Lower leg skin (tissue), 4 donors: ENCODE measurements around the gene LRRC10. TPM values are rescaled to one million over a fixed set of nuclear protein-coding genes. Genes with fewer than 3 reads are reported as not detected.

Experiments used
- DNase-seq, 2 donors: peaks; one replicate each; pipeline ENCODE4 v3.0.0-alpha.2; 2019; ENCODE audit warnings: low spot score in 2 of 2
- H3K4me3 ChIP-seq: fragments of 200-600 bp; sonication (generic); 2 replicates; pipeline ENCODE4 v1.5.1; 2017; ENCODE audit warnings: mild to moderate bottlenecking, low read depth; ENCODE audit not compliant: poor library complexity, severe bottlenecking
- CTCF ChIP-seq, 3 donors: fragments of 450-650 bp; IDR thresholded peaks; one replicate each; pipeline ENCODE4 v1.5.1; 2016; ENCODE audit warnings: antibody characterized with exemption in 3 of 3, mild to moderate bottlenecking in 3 of 3, moderate library complexity in 2 of 3
- POLR2A ChIP-seq, 2 donors: fragments of 450-650 bp; IDR thresholded peaks; one replicate each; pipeline ENCODE4 v1.6.1; 2016 to 2017; ENCODE audit warnings: antibody characterized with exemption in 2 of 2, mild to moderate bottlenecking in 1 of 2, moderate library complexity in 1 of 2
- WGBS, 2 donors: methylation state at CpG; one replicate each; pipeline ENCODE4 v1.1.5; 2018; 5-methylcytosine and 5-hydroxymethylcytosine counted together
- intact Hi-C: fragments of 100-400 bp; cut with DNase I; formaldehyde crosslinking; loops from one replicate; pipeline ENCODE4 v1.15.0; 2023; ENCODE audit warnings: low total_unique reads
- total RNA-seq, 4 donors: library from RNA; depleted of rRNA; stranded (reverse); fragments of >200 nt; gene quantifications; one replicate each; pipeline ENCODE4 v1.1.0, GENCODE V29; 2016

Gene LRRC10
- total RNA-seq, 4 donors from 2014 or later, result not detected

DNA sequence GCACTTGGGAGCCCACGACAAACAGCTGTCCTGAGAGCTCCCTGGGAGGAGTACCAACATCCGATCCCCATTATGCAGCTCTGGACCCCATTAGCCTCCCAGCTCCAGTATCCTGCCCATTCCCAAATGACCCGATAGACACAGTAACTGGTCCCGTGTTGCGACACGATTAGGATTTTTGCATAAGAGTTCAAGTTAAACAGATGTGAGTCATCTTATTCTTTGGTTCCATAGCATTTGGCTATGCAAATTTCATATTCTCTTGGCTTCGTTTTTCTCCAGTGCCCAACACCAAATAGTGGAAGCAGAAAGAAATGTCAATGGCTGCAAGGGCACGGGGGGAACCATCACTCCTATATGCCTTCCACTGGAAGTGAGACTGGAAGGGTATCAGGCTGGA is 43.0 kb upstream of the LRRC10 start:
- no peak for TF ChIP-seq POLR2A (IDR thresholded peaks at IDR 0.05)
- TF ChIP-seq CTCF (IDR thresholded peaks at IDR 0.05), result no peak
- H3K4me3 ChIP-seq, result no peak overlapping the region
- DNase-seq, result no peak
- WGBS, 2 donors, result 68 to 78% methylated on average over 8 of the region's 8 CpGs
- intact Hi-C loops, result no loop called here

DNA sequence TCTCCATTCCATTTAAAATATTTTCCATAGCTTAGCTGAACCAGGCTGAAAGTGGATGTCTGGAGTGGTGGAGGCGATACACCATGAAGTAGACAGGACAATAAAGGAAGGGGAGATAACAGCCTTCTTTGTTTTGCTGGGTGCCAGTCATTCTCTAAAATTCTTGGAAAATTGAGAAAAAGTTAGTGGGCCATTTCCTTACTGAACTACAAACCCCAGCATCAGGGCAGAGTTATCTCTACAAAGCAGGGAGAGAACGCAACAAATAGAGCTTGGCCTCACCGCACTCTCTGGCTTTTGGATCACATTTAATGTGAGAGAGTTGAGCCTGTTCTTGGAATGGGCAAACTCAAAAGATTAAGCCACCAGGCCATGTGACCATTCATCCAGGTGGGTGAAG is 41.2 kb upstream of the LRRC10 start:
- intact Hi-C loops, result no loop called here
- DNase-seq, result no peak
- TF ChIP-seq CTCF (IDR thresholded peaks at IDR 0.05) (no peak), POLR2A (IDR thresholded peaks at IDR 0.05) (no peak)
- 96 to 97% methylated on average over 3 of the region's 3 CpGs for WGBS, 2 donors
- H3K4me3 ChIP-seq, result no peak overlapping the region

- intact Hi-C loops, result no loop called here
- no peak for TF ChIP-seq CTCF (IDR thresholded peaks at IDR 0.05)
- no peak for TF ChIP-seq POLR2A (IDR thresholded peaks at IDR 0.05)
- DNase-seq, result no peak
- H3K4me3 ChIP-seq, result no peak overlapping the region
- 44 to 49% methylated on average over 4 of the region's 4 CpGs for WGBS, 2 donors
These were observed 38.8 kb upstream of the LRRC10 start for GRCh38 chr12:69649529-69649928.

GRCh38 chr12:69648476-69648875 is 37.8 kb upstream of the LRRC10 start:
- WGBS, 2 donors, result 81 to 84% methylated on average over 3 of the region's 3 CpGs
- TF ChIP-seq POLR2A (IDR thresholded peaks at IDR 0.05) (no peak), CTCF (IDR thresholded peaks at IDR 0.05) (no peak)
- intact Hi-C loops, result no loop called here
- no peak overlapping the region for H3K4me3 ChIP-seq
- no peak for DNase-seq

GRCh38 chr12:69647178-69647577 is 36.5 kb upstream of the LRRC10 start:
- intact Hi-C loops, result no loop called here

More at GRCh38 chr12:69647178-69647577, 36.5 kb upstream of the LRRC10 start:
- WGBS, 2 donors, result 64 to 73% methylated on average over 4 of the region's 4 CpGs
- H3K4me3 ChIP-seq, result no peak overlapping the region
- no peak for TF ChIP-seq POLR2A (IDR thresholded peaks at IDR 0.05)
- no peak for TF ChIP-seq CTCF (IDR thresholded peaks at IDR 0.05)
- no peak for DNase-seq
